ENCODE data around the gene TCTN2.

TCTN2 gene

DNA sequence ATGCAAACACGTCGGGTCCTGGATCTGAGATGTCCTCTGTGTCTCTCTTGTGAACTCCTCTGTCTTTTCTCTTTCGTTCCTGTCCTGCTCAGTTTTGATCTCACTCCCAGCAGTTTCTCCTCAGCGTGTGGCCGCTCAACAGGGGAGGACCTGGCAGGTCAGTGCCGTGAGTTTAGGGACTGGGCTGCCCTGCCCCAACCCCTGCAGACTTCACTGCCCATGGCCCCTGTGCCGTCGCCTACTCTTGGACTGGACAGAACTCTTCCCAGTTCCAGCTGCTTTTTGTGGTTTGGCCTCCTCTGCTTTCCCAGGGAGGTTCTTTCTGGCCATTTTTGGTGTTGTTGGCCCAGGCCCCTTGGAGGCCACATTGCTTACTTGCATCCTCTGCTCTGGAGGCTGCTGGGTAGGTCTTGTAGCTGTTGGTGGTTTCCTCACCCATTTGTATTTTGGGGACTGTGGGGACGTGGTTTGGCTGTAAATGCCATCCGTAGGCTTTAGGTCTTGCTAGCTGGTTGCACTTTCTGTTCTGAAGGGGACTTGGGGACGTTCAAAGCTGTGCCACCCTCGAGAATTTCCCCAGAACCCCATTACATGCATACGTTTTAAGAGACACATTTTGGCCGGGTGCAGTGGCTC lies 71.1 kb downstream of the TCTN2 start:
- no peak for DNase-seq (ENCODE audit: low read depth in 3 of 3)

DNA sequence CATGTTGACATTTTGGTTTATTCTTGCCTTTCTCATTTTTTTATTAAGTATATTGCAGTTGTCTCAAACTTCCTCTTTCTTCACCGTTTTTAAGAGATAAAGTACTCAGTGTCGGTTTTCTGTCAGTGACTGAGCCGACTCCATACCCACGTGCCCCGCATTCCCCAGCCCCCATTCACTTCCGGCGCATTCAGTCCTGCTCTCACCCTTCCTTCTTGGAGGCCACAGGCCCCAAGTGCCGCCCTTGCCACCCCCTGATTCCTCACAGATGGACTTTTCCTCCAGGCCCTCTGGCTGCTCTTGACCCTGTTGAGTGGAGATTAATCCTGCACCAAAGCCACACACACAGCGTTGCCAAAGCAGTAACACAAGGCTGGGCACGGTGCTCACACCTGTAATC lies 72.1 kb downstream of the TCTN2 start:
- DNase-seq (ENCODE audit: low read depth in 3 of 3), result no peak

DNA sequence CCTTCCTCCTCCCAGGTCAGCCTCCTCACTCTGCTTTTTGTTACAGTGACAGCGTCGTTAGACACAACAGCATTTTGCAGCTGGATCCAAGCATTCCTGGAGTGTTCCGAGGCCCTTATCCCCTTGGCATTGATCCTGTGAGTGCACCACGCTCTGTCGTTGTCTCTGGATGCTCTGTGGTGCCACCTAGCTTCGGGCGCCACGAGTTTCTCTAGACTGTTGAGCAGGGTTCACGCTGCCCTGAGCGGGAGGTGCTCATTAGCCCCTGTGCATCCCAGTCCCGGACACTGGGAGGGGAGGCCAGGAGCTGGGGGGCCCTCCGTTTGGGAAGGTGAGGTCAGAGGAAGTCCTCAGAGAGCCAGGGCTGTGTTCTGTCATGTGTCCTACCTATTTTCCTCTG lies 73.9 kb downstream of the TCTN2 start:
- DNase-seq (ENCODE audit: low read depth in 3 of 3), result no peak

DNA sequence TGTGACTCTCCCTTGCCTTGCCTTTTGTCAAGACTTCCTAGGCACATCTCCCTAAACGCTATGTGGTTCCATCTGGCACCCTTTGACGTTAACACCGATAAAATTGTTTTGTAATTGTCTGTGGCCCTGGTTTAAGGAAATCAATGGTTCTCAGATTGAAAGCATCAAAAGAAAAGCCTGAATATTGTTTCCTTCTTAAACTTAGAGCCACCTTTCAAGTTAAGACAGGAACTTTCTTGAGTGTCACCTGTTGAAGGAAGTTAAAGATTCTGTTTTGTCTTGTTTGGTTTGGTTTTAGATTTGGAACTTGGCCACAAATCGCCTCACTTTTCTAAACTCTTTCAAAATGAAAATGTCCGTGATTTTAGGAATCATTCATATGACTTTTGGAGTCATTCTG lies 76.4 kb downstream of the TCTN2 start:
- DNase-seq (ENCODE audit: low read depth in 3 of 3), result no peak

DNA sequence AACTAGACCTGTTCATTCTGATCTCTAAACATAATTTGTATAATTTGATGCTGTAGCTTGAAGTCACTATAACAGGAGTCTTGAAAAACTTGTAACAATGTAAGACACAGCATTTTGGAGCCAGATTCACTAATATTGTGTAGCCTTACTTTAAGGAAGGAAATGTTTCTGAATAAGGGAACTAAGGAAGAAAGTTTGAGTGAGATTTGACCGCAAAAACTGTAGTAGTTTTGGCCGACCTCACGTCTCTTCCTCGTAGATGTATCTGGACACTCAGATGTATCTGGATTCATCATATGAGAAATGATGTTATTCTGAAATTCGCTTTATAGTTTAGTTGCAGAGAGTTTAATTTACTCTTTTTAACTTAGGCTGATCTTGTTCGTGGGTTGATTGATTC lies 77.2 kb downstream of the TCTN2 start:
- no peak for DNase-seq (ENCODE audit: low read depth in 3 of 3)

DNA sequence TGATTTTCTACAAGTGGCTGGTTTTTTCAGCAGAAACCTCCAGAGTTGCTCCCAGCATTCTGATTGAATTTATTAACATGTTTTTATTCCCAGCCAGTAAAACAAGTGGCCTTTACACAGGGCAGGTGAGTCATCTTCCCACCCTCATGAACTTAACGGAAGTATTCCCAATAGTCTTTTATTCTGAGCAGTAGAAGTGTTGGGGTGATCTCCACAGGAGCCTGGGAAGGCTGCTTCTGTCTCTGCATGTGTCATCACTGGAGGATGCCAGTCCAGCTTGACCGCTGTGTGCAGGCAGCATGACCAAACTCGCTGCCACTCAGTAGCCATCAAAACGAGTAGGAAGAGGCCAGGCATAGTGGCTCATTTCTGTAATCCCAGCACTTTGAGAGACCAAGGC lies 77.7 kb downstream of the TCTN2 start:
- DNase-seq (ENCODE audit: low read depth in 3 of 3), result no peak

DNA sequence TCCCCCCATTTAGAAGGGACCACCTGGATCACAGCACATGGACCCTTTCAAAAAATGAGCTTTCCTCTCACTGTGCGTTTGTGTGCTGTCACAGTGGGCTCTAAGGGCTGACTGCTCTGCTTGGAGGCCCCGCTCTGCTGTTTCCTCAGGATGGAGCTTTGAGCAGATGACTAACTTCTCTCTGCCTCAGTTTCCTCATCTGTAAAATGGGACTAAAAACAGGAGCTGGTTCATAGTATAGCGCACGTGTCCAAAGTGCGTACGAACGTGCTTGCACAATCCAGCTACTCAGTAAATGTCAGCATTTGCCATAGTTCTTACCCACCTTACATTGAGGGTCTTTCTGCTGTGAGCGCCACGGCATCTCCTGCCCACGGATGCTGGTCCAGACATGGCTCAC lies 78.4 kb downstream of the TCTN2 start:
- no peak for DNase-seq (ENCODE audit: low read depth in 3 of 3)

DNA sequence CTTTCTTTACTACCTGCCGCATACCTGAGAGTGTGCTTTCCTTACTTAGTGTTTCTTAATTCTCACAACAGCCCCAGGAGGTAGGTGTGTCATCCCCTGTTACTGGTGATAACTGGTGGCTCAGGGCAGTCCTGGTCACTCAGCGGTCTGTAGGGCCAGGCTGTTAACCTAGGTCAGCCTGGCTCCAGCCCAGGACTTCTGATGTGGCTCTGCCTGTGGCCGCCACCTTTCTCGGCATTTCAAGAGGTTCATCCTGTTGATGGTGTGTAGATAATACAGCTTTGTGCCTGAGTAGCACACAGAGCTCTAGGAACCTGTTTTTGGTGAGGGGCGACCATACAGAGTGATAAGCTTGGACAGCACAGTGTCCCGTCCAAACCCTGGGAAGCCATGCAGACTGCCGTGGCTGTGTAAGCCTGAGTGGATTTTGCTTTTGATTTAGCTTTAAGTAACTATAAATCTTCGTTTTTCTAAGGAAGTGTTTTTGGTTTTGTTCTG lies 79.3 kb downstream of the TCTN2 start:
- no peak for DNase-seq (ENCODE audit: low read depth in 3 of 3)

DNA sequence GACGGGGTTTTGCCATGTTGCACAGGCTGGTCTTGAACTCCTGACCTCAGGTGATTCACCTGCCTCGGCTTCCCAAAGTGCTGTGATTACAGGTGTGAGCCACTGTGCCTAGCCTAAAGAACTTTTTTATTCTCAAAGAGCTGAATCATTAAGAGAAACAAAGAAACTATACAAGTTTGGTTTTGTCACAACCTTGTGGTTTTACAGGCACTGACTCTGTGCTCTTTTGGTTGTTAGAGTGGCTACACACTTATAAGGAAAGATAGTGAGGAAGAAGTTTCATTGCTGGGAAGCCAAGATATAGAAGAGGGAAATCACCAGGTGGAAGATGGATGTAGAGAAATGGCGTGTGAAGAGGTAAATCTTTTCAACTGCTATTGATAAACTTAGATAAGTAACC lies 81.1 kb downstream of the TCTN2 start:
- DNase-seq (ENCODE audit: low read depth in 3 of 3), result no peak

DNA sequence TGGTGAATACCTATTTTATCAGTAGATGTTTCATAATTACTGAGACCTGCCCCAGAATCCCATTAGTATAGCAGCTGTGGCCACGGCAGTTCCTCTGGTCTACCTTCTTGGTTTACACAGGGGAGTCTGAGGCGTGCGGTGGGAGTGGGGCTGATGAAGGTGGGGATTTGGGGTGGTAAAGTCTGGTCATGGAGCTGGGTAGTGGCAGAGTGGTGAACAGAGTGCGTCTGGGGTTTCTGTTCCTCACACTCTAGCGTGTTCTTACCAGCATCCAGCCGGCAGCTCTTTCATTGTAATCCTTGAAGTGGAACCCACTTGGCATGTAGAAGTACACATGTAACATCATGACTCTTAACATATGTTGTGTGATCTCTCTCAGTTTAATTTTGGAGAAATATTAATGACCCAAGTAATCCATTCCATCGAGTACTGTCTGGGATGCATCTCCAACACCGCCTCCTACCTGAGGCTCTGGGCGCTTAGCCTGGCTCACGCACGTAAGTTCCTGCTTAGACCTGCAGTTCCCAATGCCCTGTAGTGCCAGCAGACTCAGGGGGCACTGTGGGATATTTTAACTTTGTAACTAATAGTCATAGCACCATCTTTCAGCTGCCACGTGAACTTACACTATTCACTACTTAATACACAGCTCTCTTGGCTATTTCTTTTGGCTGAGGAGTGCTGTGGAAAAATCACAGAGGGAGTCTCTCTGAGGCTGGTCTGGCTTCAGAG lies 83.3 kb downstream of the TCTN2 start:
- no peak for DNase-seq (ENCODE audit: low read depth in 3 of 3)

DNA sequence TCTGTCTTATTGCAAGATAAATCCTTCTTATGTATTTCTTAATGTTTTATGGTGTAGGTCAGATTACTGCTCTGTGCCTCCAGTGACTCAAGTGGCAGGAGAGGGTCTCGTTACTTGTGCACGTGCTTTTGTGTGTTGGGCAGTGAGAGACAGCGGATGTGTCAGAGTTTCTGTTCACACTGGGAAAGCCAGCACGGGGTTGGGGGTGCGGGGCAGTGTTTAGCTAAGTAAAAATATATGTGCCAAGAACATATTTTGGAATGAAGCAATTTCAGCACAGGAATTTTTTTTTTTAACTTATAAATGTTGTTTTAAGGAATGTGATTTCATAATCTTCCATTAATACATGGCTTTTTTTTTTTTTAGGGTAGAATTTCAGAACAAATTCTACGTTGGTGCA lies 86.6 kb downstream of the TCTN2 start:
- no peak for DNase-seq (ENCODE audit: low read depth in 3 of 3)

All from stimulated activated CD4-positive, alpha-beta T cell treated with anti-CD3 and anti-CD28 coated beads, TNF-alpha, amount 100 ng/mL, for 4 hours (primary cell).